Right lobe of liver (tissue), 6 donors: ENCODE results near the gene TMUB1. TPM values are rescaled to one million over a fixed set of nuclear protein-coding genes. Genes with fewer than 3 reads are reported as not detected.

ENCODE experiments used
- ATAC-seq, 4 donors: fragments of 200-7000 bp; cut with Tn5 transposase; one replicate each; pipeline ENCODE4 v1.9.1; 2020; ENCODE audit warnings: mild to moderate bottlenecking in 4 of 4, moderate library complexity in 4 of 4
- DNase-seq, 3 donors: peaks; one replicate each; pipeline ENCODE4 v3.0.0-alpha.2; 2020
- H3K27ac ChIP-seq, 3 donors: fragments of 200-600 bp; one replicate each; pipeline ENCODE4 v1.8.0; 2022
- H3K27me3 ChIP-seq, 2 donors: fragments of 200-600 bp; one replicate each; pipeline ENCODE4 v1.8.0; 2022
- H3K36me3 ChIP-seq, 4 donors: fragments of 200-600 bp; sonication (generic) in 1 of 4; one replicate each; pipeline versions ENCODE4 v1.5.1 to v1.8.0; 2017 to 2022; ENCODE audit warnings: control low read depth in 1 of 4
- H3K4me1 ChIP-seq, 4 donors: fragments of 200-600 bp; sonication (generic) in 1 of 4; one replicate each; pipeline versions ENCODE4 v1.5.1 to v1.8.0; 2017 to 2022; ENCODE audit warnings: control low read depth in 1 of 4
- H3K4me3 ChIP-seq, 3 donors: fragments of 200-600 bp; one replicate each; pipeline ENCODE4 v1.8.0; 2022
- H3K9me3 ChIP-seq, 4 donors: fragments of 200-600 bp; sonication (generic) in 1 of 4; one replicate each; pipeline versions ENCODE4 v1.5.1 to v1.8.0; 2017 to 2022; ENCODE audit warnings: control low read depth in 1 of 4
- POLR2A ChIP-seq: fragments of 450-650 bp; IDR thresholded peaks from one replicate; pipeline ENCODE4 v1.6.1; 2017; ENCODE audit warnings: antibody characterized with exemption, mild to moderate bottlenecking
- WGBS: methylation state at CpG from one replicate; pipeline ENCODE4 v1.1.6; 2018; ENCODE audit warnings: low coverage, low lambda C conversion rate; ENCODE audit not compliant: insufficient coverage; ENCODE audit errors: missing lambda C conversion rate; 5-methylcytosine and 5-hydroxymethylcytosine counted together
- intact Hi-C, 2 donors: fragments of 100-400 bp; cut with DNase I; formaldehyde crosslinking; loops; one replicate each; pipeline versions ENCODE4 v1.11.2 to v1.14.1; 2022
- total RNA-seq, 6 experiments: library from RNA; depleted of rRNA in 2 of 6; stranded (reverse); fragments of >200 nt in 2 of 6; fragmentation: NEBNext Ultra II Directional in 3 of 6; extraction: Animal tissue kit (Norgen Biotek cat#: 25700) in 3 of 6; gene quantifications; one replicate each; pipeline versions ENCODE4 v1.1.0 to v1.2.4, GENCODE V29; 2016 to 2023
- TF ChIP-seq, protein P1 (sequence below), 4 donors: fragments of 200-600 bp in 3 of 4; fragments of 450-650 bp in 1 of 4; IDR thresholded peaks; one replicate each; pipeline versions ENCODE4 v1.5.1 to v1.8.0; 2016 to 2022; ENCODE audit warnings: antibody characterized with exemption in 4 of 4, mild to moderate bottlenecking in 2 of 4
- donor health status: DM: no; HTN: yes; CAD: no.
- donor health status: DM: no; HTN: no; CAD: no.
- donor health status: DM: no; HTN: no; CAD: no.
- donor health status: DM: no; HTN: yes; CAD: no.
- donor health status: DM: no; HTN: yes; CAD: no.

TMUB1 gene
- total RNA-seq, 6 experiments from 2014 or later = 27.7 to 63.1 (median 41.8) TPM

DNA sequence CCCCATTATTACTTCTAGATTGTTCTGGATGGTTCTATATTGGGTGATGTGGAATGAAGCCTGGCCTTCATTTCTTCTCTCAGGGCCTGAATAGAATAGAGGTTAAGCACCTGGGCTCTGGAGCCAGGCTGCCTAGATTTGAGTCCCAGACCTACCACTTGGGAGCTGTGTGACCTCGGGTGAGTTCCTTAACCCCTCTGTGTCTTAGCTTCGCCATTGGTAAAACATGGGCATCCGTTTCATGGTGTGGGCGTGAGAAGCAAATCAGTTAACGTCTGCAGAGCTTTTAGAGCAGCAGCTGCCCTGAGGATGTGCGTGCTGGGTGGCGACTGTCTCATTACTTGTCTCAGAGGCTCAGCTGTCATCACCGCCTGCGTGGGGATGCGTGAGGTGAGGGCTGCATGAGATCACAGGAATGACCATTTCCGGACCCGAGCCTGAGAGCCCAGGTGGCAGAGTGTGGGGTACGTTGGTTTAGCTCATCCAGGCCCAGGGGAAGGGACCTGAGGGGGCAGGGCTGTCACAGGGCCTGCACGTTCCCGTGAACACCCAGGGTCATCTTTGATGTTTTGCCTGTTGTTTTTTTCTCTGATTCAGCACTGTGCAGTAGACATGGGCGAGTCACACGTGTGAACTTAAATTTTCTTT lies 12.7 kb upstream of the TMUB1 start:
- TF ChIP-seq, protein P1, sequence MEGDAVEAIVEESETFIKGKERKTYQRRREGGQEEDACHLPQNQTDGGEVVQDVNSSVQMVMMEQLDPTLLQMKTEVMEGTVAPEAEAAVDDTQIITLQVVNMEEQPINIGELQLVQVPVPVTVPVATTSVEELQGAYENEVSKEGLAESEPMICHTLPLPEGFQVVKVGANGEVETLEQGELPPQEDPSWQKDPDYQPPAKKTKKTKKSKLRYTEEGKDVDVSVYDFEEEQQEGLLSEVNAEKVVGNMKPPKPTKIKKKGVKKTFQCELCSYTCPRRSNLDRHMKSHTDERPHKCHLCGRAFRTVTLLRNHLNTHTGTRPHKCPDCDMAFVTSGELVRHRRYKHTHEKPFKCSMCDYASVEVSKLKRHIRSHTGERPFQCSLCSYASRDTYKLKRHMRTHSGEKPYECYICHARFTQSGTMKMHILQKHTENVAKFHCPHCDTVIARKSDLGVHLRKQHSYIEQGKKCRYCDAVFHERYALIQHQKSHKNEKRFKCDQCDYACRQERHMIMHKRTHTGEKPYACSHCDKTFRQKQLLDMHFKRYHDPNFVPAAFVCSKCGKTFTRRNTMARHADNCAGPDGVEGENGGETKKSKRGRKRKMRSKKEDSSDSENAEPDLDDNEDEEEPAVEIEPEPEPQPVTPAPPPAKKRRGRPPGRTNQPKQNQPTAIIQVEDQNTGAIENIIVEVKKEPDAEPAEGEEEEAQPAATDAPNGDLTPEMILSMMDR (IDR thresholded peaks at IDR 0.05) = no peak
- no peak for TF ChIP-seq POLR2A
- H3K27ac ChIP-seq = no peak overlapping the region

DNA sequence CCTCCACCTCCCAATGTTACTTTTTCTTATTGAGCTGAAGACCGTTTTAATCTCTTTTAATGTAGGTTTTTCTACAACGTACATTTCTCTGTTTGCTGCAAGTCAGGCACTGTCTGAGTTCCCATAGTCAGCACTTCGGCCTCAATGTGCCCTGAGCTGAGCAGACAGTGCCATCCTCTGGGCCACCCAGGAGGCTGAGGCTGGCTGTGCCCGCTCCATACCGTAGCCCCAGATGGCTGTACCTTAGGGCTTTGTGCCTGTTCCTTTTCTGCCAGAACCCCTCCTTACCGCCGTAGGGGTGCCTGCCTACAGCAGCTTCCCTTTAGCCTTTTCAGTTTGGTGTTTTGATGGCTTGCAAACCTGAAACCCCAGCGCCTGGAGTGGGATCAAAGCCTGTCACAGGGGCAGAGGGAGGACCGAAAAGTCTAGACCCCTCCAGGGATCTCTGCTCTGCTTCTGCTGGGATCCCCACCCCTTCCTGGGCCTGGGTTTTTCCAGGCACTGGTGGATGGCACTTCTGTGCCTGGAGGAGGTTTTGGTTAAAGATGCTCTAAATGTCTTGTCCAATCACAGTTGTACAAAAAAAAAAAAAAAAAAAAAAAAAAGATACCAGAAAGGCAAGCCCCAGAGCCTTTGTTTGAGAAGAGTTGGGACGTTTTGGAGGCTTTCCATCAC lies 12.0 kb upstream of the TMUB1 start:
- TF ChIP-seq POLR2A = no peak
- TF ChIP-seq, protein P1 (IDR thresholded peaks at IDR 0.05) = no peak
- peaks cover 0 to 8% (median 0%) of the 10 kb centered on the region in 4 donors for H3K4me1 ChIP-seq
- intact Hi-C loops = no loop called here
- H3K27me3 ChIP-seq = no peaks in the 10 kb centered on the region
- ATAC-seq (peak in 2 of 4 donors; percentile 17), DNase-seq (no peak)
- H3K4me3 ChIP-seq = no peak overlapping the region
- H3K9me3 ChIP-seq = no peaks in the 10 kb centered on the region
- no peak overlapping the region for H3K27ac ChIP-seq
- H3K36me3 ChIP-seq = no peaks in the 10 kb centered on the region
- 64% methylated on average over 9 of the region's 10 CpGs for WGBS

More for the DNA sequence above, 12.7 kb upstream of the TMUB1 start:
- DNase-seq (no peak), ATAC-seq (no peak)
- Histone ChIP-seq H3K4me1 (peaks cover 0 to 6% (median 0%) of the 10 kb centered on the region in 4 donors), H3K36me3 (no peaks in the 10 kb centered on the region), H3K4me3 (no peak overlapping the region), H3K9me3 (no peaks in the 10 kb centered on the region), H3K27me3 (no peaks in the 10 kb centered on the region)
- WGBS = 76% methylated on average over 5 of the region's 17 CpGs
- intact Hi-C loops = no loop called here

- ATAC-seq (no peak), DNase-seq (no peak)
- intact Hi-C loops = no loop called here
- TF ChIP-seq, protein P1 (IDR thresholded peaks at IDR 0.05) = no peak
- TF ChIP-seq POLR2A = no peak
- H3K27ac ChIP-seq = no peak overlapping the region
- 66% methylated on average over 5 of the region's 5 CpGs for WGBS
- H3K4me3 ChIP-seq = no peak overlapping the region
- H3K27me3 ChIP-seq = no peaks in the 10 kb centered on the region
- H3K4me1 ChIP-seq = peaks cover 0 to 11% (median 4%) of the 10 kb centered on the region in 4 donors
- H3K36me3 ChIP-seq = no peaks in the 10 kb centered on the region
- H3K9me3 ChIP-seq = no peaks in the 10 kb centered on the region
These were observed 11.4 kb upstream of the TMUB1 start for GRCh38 chr7:151094675-151095074.

- DNase-seq (no peak), ATAC-seq (no peak)
- no peaks in the 10 kb centered on the region for H3K9me3 ChIP-seq
- no peak overlapping the region for H3K4me3 ChIP-seq
- peaks cover 0 to 20% (median 10%) of the 10 kb centered on the region in 4 donors for H3K4me1 ChIP-seq
- no peaks in the 10 kb centered on the region for H3K36me3 ChIP-seq
- TF ChIP-seq, protein P1 (IDR thresholded peaks at IDR 0.05) = no peak
- no peak for TF ChIP-seq POLR2A
- WGBS = 90% methylated on average over 1 of the region's 6 CpGs
- H3K27me3 ChIP-seq = no peaks in the 10 kb centered on the region
- intact Hi-C loops = no loop called here
- no peak overlapping the region for H3K27ac ChIP-seq
These were observed 10.5 kb upstream of the TMUB1 start for GRCh38 chr7:151093748-151094147.
